Right lobe of liver (tissue), 6 donors: ENCODE data around the gene GDE1. TPM values are rescaled to one million over a fixed set of nuclear protein-coding genes. Genes with fewer than 3 reads are reported as not detected.

Experiments
- ATAC-seq, 4 donors: fragments of 200-7000 bp; cut with Tn5 transposase; one replicate each; pipeline ENCODE4 v1.9.1; 2020; ENCODE audit warnings: mild to moderate bottlenecking in 4 of 4, moderate library complexity in 4 of 4
- DNase-seq, 3 donors: peaks; one replicate each; pipeline ENCODE4 v3.0.0-alpha.2; 2020
- H3K27ac ChIP-seq, 3 donors: fragments of 200-600 bp; one replicate each; pipeline ENCODE4 v1.8.0; 2022
- H3K27me3 ChIP-seq, 2 donors: fragments of 200-600 bp; one replicate each; pipeline ENCODE4 v1.8.0; 2022
- H3K36me3 ChIP-seq, 4 donors: fragments of 200-600 bp; sonication (generic) in 1 of 4; one replicate each; pipeline versions ENCODE4 v1.5.1 to v1.8.0; 2017 to 2022; ENCODE audit warnings: control low read depth in 1 of 4
- H3K4me1 ChIP-seq, 4 donors: fragments of 200-600 bp; sonication (generic) in 1 of 4; one replicate each; pipeline versions ENCODE4 v1.5.1 to v1.8.0; 2017 to 2022; ENCODE audit warnings: control low read depth in 1 of 4
- H3K4me3 ChIP-seq, 3 donors: fragments of 200-600 bp; one replicate each; pipeline ENCODE4 v1.8.0; 2022
- H3K9me3 ChIP-seq, 4 donors: fragments of 200-600 bp; sonication (generic) in 1 of 4; one replicate each; pipeline versions ENCODE4 v1.5.1 to v1.8.0; 2017 to 2022; ENCODE audit warnings: control low read depth in 1 of 4
- POLR2A ChIP-seq: fragments of 450-650 bp; IDR thresholded peaks from one replicate; pipeline ENCODE4 v1.6.1; 2017; ENCODE audit warnings: antibody characterized with exemption, mild to moderate bottlenecking
- WGBS: methylation state at CpG from one replicate; pipeline ENCODE4 v1.1.6; 2018; ENCODE audit warnings: low coverage, low lambda C conversion rate; ENCODE audit not compliant: insufficient coverage; ENCODE audit errors: missing lambda C conversion rate; 5-methylcytosine and 5-hydroxymethylcytosine counted together
- intact Hi-C, 2 donors: fragments of 100-400 bp; cut with DNase I; formaldehyde crosslinking; loops; one replicate each; pipeline versions ENCODE4 v1.11.2 to v1.14.1; 2022
- total RNA-seq, 6 experiments: library from RNA; depleted of rRNA in 2 of 6; stranded (reverse); fragments of >200 nt in 2 of 6; fragmentation: NEBNext Ultra II Directional in 3 of 6; extraction: Animal tissue kit (Norgen Biotek cat#: 25700) in 3 of 6; gene quantifications; one replicate each; pipeline versions ENCODE4 v1.1.0 to v1.2.4, GENCODE V29; 2016 to 2023
- TF ChIP-seq, protein P1 (sequence below), 4 donors: fragments of 200-600 bp in 3 of 4; fragments of 450-650 bp in 1 of 4; IDR thresholded peaks; one replicate each; pipeline versions ENCODE4 v1.5.1 to v1.8.0; 2016 to 2022; ENCODE audit warnings: antibody characterized with exemption in 4 of 4, mild to moderate bottlenecking in 2 of 4
- donor health status: DM: no; HTN: yes; CAD: no.
- donor health status: DM: no; HTN: no; CAD: no.
- donor health status: DM: no; HTN: no; CAD: no.
- donor health status: DM: no; HTN: yes; CAD: no.
- donor health status: DM: no; HTN: yes; CAD: no.

GDE1 gene
- total RNA-seq, 6 experiments from 2014 or later: 19.1 to 30.5 (median 21.1) TPM

DNA sequence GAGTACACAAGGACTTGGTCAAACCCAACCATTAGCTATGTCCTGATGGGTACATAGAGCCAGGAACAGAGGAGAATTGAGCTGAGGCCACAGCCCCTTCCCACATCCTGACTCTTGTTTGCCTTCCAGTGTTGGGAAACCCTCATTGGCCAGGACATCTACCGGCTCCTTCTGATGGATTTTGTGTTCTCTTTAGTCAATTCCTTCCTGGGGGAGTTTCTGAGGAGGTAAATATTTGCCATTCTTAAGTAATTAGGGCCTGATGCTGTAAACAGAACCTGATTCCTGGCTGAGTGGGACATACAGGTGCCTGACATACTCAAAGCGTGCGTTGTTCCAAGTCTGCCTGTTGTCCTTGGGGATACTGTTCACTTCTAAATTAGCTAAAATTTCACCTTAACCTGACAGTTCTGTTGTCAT lies 42.6 kb downstream of the GDE1 start:
- no peaks in the 10 kb centered on the region for H3K4me1 ChIP-seq
- H3K9me3 ChIP-seq: no peaks in the 10 kb centered on the region
- intact Hi-C loops: no loop called here
- H3K27me3 ChIP-seq: no peaks in the 10 kb centered on the region
- no peak overlapping the region for H3K27ac ChIP-seq
- DNase-seq (no peak), ATAC-seq (no peak)
- no peak overlapping the region for H3K4me3 ChIP-seq
- 55% methylated on average over 3 of the region's 3 CpGs for WGBS
- no peaks in the 10 kb centered on the region for H3K36me3 ChIP-seq
- no peak for TF ChIP-seq POLR2A
- TF ChIP-seq, protein P1, sequence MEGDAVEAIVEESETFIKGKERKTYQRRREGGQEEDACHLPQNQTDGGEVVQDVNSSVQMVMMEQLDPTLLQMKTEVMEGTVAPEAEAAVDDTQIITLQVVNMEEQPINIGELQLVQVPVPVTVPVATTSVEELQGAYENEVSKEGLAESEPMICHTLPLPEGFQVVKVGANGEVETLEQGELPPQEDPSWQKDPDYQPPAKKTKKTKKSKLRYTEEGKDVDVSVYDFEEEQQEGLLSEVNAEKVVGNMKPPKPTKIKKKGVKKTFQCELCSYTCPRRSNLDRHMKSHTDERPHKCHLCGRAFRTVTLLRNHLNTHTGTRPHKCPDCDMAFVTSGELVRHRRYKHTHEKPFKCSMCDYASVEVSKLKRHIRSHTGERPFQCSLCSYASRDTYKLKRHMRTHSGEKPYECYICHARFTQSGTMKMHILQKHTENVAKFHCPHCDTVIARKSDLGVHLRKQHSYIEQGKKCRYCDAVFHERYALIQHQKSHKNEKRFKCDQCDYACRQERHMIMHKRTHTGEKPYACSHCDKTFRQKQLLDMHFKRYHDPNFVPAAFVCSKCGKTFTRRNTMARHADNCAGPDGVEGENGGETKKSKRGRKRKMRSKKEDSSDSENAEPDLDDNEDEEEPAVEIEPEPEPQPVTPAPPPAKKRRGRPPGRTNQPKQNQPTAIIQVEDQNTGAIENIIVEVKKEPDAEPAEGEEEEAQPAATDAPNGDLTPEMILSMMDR (IDR thresholded peaks at IDR 0.05): no peak

DNA sequence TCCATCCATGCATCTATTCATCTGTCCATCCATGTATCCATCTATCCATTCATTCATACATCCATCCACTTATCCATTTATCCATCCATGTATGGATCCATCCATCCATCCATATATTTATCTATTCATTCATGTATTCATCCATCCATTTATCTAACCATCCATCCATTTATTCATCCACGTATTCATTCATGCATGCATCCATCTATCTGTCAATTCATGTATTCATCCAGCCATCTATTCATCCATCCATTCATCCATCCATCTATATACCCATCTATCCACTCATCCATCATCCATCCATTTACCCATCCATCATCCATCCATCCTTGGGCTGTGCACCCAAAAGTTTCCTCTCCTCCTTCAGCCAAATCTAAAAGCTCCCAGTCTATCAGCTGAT lies 43.4 kb downstream of the GDE1 start:
- 40% methylated on average over 1 of the region's 1 CpG for WGBS
- H3K9me3 ChIP-seq: no peaks in the 10 kb centered on the region
- intact Hi-C loops: no loop called here
- H3K4me1 ChIP-seq: no peaks in the 10 kb centered on the region
- no peaks in the 10 kb centered on the region for H3K36me3 ChIP-seq
- no peak for TF ChIP-seq POLR2A
- TF ChIP-seq, protein P1 (IDR thresholded peaks at IDR 0.05): no peak
- no peak for DNase-seq
- no peak overlapping the region for H3K4me3 ChIP-seq
- no peak overlapping the region for H3K27ac ChIP-seq
- no peak for ATAC-seq
- no peaks in the 10 kb centered on the region for H3K27me3 ChIP-seq

DNA sequence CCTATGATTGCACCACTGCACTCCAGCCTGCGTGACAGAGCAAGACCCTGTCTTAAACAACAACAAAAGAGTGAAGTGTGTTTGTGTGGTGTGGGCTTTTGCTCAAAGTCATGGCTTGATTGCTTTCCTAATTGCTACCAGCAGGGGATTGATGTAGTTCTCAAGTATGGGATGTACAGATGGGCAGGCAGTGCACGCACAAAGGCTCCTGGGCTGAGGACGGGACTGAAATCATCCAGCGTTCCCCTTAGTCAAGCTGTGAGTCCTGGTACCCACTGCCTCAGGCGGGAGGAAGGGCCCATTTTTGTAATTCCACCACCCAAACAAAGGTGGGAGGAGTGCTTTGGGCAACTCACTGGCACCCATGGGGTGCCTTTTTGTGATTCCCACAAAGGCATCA lies 47.3 kb downstream of the GDE1 start:
- ATAC-seq (no peak), DNase-seq (no peak)
- Histone ChIP-seq H3K36me3 (no peaks in the 10 kb centered on the region), H3K4me3 (no peak overlapping the region), H3K4me1 (no peaks in the 10 kb centered on the region), H3K27me3 (no peaks in the 10 kb centered on the region), H3K9me3 (no peaks in the 10 kb centered on the region), H3K27ac (no peak overlapping the region)
- intact Hi-C loops: no loop called here
- TF ChIP-seq POLR2A: no peak
- TF ChIP-seq, protein P1 (IDR thresholded peaks at IDR 0.05): no peak
- 48% methylated on average over 2 of the region's 5 CpGs for WGBS

DNA sequence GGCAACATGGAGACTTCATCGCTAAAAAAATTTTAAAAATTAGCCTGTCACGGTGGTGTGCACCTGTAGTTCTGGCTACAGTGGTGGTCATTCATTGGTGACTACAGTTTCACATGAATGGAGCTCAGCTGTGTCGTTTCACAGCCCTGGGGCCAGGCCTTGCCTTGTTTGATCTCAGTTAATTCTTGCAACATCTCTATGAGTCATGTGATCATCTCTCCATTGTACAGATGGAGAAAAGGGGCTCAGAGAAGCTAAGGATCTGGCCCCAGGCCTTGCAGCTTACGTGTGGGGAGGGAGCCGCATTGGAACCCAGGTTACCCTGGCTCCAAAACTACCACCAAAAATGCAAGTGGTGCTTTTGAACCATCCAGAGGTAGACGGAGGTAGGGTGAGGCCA lies 49.4 kb downstream of the GDE1 start:
- no peak for TF ChIP-seq POLR2A
- TF ChIP-seq, protein P1 (IDR thresholded peaks at IDR 0.05): no peak
- 56% methylated on average over 3 of the region's 6 CpGs for WGBS
- no peaks in the 10 kb centered on the region for H3K9me3 ChIP-seq
- H3K27me3 ChIP-seq: no peaks in the 10 kb centered on the region
- H3K27ac ChIP-seq: no peak overlapping the region
- no peak overlapping the region for H3K4me3 ChIP-seq
- no peak for ATAC-seq
- no peaks in the 10 kb centered on the region for H3K4me1 ChIP-seq
- intact Hi-C loops: no loop called here
- no peaks in the 10 kb centered on the region for H3K36me3 ChIP-seq
- no peak for DNase-seq

DNA sequence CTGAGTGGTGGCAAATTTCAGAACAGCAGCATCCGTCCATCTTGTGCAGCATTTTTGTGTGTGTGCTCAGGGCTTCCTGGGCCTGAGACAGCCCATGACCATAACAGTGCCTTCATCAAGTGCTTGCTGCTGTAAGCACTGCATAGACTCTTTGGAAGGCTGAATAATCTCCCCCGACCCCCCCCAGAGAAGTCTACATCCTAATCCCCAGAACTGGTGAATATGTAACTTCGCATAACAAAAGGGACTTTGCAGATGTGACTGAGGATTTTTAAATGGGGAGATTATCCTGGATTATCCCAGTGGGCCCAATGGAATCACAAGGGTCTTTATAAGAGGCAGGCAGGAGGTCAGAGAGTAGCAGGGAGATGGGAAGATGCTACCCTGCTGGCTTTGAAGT lies 53.6 kb downstream of the GDE1 start:
- no peaks in the 10 kb centered on the region for H3K36me3 ChIP-seq
- H3K27me3 ChIP-seq: no peaks in the 10 kb centered on the region
- H3K4me1 ChIP-seq: no peaks in the 10 kb centered on the region
- no peak for DNase-seq
- H3K27ac ChIP-seq: no peak overlapping the region
- ATAC-seq: no peak
- TF ChIP-seq, protein P1 (IDR thresholded peaks at IDR 0.05): no peak
- TF ChIP-seq POLR2A: no peak
- no peak overlapping the region for H3K4me3 ChIP-seq
- H3K9me3 ChIP-seq: no peaks in the 10 kb centered on the region
- WGBS: 66% methylated on average over 3 of the region's 3 CpGs
- intact Hi-C loops: no loop called here
